ENCODE measurements around the gene RILPL2.

Gene RILPL2

GRCh38 chr12:123367511-123367910 is 69.0 kb downstream of the RILPL2 start:
- Histone ChIP-seq H3K4me3 (ENCODE audit: severe bottlenecking) (no peak overlapping the region), H3K9me3 (ENCODE audit: severe bottlenecking) (no peaks in the 10 kb centered on the region), H3K36me3 (ENCODE audit: low read depth) (no peaks in the 10 kb centered on the region), H3K27ac (ENCODE audit: poor library complexity, severe bottlenecking) (no peak overlapping the region), H3K4me1 (ENCODE audit: insufficient read depth, poor library complexity, severe bottlenecking) (peaks cover 8% of the 10 kb centered on the region), H3K27me3 (ENCODE audit: insufficient read depth, poor library complexity, severe bottlenecking) (no peaks in the 10 kb centered on the region)
- TF ChIP-seq, protein P1, sequence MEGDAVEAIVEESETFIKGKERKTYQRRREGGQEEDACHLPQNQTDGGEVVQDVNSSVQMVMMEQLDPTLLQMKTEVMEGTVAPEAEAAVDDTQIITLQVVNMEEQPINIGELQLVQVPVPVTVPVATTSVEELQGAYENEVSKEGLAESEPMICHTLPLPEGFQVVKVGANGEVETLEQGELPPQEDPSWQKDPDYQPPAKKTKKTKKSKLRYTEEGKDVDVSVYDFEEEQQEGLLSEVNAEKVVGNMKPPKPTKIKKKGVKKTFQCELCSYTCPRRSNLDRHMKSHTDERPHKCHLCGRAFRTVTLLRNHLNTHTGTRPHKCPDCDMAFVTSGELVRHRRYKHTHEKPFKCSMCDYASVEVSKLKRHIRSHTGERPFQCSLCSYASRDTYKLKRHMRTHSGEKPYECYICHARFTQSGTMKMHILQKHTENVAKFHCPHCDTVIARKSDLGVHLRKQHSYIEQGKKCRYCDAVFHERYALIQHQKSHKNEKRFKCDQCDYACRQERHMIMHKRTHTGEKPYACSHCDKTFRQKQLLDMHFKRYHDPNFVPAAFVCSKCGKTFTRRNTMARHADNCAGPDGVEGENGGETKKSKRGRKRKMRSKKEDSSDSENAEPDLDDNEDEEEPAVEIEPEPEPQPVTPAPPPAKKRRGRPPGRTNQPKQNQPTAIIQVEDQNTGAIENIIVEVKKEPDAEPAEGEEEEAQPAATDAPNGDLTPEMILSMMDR (IDR thresholded peaks at IDR 0.05; ENCODE audit: poor library complexity, severe bottlenecking) = no peak
- DNase-seq (ENCODE audit: low spot score) = no peak
- no peak for ATAC-seq (ENCODE audit: low read depth)
